Cardiac fibroblast (primary cell): Measurements from ENCODE around the gene CLCF1.

ENCODE experiments used
- DNase-seq, 2 donors: peaks; one replicate each; pipeline versions ENCODE4 v3.0.0 to v3.0.0-alpha.2; 2010; ENCODE audit warnings: low read depth in 2 of 2
- H3K4me3 ChIP-seq, 2 donors: replicated peaks in 1 of 2; 1 replicate in 1 of 2; 2 replicates in 1 of 2; pipeline ENCODE4 v1.5.1; 2011; ENCODE audit warnings: low read depth in 2 of 2, low read length in 2 of 2, mild to moderate bottlenecking in 2 of 2, moderate library complexity in 1 of 2
- CTCF ChIP-seq: IDR thresholded peaks from one replicate; pipeline ENCODE4 v1.5.1; 2011; ENCODE audit warnings: low read depth, mild to moderate bottlenecking, low read length, inconsistent platforms

The CLCF1 gene

GRCh38 chr11:67411785-67412152, 38.4 kb upstream of the CLCF1 start:
- DNase-seq, result no peak
- no peak overlapping the region for H3K4me3 ChIP-seq
- no peak for TF ChIP-seq CTCF

GRCh38 chr11:67410984-67411784, 37.8 kb upstream of the CLCF1 start:
- H3K4me3 ChIP-seq, result no peak overlapping the region
- TF ChIP-seq CTCF, result no peak
- no peak for DNase-seq

GRCh38 chr11:67410369-67410831, 37.0 kb upstream of the CLCF1 start:
- TF ChIP-seq CTCF, result no peak
- no peak for DNase-seq
- no peak overlapping the region for H3K4me3 ChIP-seq

DNA sequence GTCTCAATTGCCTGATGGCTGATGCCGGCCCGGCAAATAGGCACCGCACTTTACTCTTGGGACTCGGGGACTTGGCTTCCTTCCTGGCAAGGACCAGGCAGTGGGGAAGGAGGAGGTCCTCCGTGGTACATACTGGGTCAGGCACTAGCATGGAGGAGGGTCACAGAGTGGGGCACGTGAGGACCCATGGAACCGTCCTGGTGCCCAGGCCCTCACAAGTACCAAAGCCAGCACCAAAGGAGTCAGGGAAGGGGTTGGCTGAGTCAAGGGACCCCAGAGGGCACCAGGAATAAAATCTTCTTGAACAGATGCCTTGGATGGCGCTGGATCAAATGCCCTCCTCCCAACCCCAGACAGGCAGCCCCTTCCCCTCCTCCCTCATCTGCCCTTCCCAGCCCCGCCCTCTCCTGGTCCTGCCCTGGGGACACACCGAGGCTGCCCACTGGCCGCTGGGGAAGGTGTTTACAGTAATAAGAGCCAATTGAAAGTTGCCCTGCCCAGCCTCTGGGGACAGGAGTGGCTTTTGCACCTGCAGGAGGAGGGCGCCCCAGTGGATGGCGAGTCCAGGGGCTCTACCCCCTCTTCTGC, 36.5 kb upstream of the CLCF1 start:
- no peak overlapping the region for H3K4me3 ChIP-seq
- TF ChIP-seq CTCF, result no peak
- DNase-seq, result no peak

- DNase-seq, result no peak
- no peak overlapping the region for H3K4me3 ChIP-seq
- TF ChIP-seq CTCF, result no peak
These were observed 35.9 kb upstream of the CLCF1 start for GRCh38 chr11:67409261-67409666.

- no peak for TF ChIP-seq CTCF
- no peak overlapping the region for H3K4me3 ChIP-seq
- no peak for DNase-seq
These were observed 35.2 kb upstream of the CLCF1 start for GRCh38 chr11:67408437-67409200.
